CD1c-positive myeloid dendritic cell (primary cell): Measurements from ENCODE around the gene TAGLN.

Experiments used
- DNase-seq: peaks from one replicate; pipeline ENCODE4 v3.0.0-alpha.2; 2016; ENCODE audit errors: extremely low spot score

The TAGLN gene

DNA sequence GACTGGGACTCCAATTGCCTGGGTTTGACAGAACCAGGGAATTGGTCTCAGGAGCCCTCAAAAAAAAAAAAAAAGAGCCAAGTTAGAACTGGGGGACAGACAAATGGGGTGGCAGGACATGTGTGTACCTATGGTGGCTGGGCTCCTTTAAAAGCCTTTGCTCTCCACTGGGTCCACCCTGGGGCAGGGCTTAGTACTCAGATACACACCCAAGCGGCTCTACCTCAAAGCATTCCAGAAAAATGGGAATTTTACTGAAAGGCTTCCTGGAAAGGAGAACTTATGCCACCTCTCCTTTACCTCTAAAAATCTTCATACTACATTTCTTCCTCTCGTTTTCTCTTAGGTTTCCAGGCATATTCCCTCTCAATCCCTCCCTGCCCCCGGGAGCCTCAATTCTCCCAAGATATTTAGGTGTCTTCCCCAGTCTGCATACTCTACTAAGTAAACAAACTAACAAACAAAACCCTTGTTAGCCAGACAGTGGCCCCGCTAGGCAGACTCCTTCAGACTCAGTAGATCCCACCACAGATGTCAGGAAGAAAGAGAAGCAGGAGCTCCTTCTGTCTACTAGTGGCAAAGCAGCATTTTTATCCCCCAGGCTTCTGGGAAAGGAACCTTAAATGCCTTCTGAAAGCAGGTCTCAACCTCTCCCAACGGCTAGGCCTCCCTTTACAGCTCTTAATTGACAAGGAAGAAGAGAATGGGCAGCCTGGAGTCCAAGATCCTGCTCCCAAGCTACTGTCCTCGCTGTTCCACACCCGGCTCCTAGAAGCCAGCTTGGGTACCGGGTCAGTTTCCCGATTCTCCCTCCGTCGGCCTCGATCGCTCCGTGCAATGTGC is 32.0 kb downstream of the TAGLN start:
- no peak for DNase-seq

DNA sequence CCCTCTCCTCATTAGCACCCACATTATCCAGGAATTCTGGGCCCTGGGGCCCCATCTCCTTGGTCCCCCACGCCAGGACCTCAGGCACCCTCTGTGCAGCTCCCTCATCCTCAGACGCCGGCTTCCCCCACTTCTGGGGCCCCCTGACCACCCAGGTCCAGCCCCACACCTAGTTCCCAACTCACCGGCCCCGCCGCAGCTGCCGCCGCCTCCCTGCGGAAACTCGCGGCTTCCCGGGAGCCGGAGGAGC is 32.6 kb downstream of the TAGLN start, which contains the start of gene PCSK7:
Gene PCSK7 (minus strand): TSS at position 232 of the 250 bp plus-strand sequence. CDS start 2,229 bp downstream, outside the sequence.
- no peak for DNase-seq

DNA sequence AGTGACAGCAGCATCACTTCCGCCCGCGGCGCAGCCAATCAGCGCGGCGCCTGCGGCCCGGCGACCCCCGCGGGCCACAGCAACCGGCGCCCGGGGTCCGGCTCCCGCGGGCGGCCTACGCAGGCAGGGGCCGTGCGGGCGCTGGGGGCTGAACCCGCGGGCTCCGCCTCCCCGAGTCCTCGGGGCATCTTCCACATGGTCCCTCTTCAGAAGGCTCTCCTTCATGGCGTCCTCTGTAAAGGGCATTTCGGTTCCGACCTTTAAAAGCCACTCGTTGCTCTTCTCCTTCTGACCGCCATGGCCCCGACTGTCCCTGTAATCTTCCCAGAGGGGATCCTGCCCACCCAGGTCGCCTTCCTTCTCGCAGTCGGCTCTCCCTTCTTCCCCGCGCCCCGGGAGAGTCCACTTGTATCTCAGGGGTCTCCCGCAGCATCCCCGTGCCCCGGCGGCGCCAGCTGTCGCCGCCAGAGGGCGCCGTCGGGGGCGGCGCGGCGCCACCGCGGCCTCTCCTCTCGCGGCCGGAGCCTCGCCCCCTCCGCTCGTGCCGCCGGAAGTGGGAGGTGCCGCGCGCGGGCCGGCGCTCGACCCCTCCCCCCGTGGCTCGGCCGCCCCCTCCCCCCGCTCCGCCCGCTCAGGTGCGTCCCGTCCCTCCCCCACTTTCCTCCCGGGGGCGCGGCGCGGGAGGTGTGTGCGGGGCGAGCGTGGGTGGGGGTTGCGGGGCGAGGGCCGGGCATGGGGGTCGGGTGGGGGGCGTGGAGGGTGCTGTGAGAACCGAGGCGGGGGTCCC is 33.1 kb downstream of the TAGLN start, which contains the start of gene RNF214:
Gene RNF214 (plus strand): TSS at position 580 of the 787 bp plus-strand sequence. CDS start 1,602 bp downstream, outside the sequence.
- DNase-seq, result peak; percentile 90

DNA sequence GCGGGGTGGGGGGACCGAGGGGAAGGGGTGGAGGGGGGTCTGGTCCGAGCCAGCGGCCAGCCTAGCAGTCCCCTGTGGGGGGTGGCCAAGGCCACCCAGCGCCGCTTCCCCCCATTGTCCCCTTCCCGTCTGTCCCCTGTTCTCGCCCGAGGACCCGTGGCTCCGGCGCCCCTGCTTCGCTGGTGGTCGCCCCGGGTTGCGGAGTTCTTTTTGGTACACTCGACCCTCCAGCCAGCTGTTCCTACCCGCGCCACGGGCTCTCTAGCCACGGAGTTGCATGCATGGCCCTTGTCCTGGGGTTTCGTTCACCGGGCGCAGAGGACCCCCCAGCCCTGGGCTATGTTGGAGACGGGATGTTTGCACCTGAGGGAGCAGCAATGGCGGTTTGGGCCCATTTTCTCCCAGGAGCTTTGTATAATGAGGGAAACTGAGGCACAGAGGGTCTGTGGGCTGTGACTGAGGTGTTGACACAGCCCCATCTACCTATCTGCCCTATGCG is 33.8 kb downstream of the TAGLN start:
- DNase-seq, result no peak

DNA sequence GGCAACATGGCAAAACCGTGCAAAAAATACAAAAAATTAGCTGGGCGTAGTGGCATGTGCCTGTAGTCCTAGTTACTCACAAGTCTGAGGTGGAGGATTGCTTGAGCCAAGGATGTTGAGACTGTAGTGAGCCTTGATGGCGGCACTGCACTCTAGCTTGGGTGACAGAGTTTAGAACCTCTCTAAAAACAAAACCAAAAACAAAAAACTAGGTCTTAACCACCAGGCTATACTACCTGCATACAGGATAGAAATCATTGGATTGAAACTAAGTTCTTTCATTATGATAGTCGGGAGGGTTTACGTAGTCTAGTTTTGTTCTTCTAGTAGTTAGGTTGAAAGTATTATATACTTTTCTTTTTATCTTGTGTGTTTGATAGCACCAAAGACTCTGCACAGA is 39.1 kb downstream of the TAGLN start:
- DNase-seq, result no peak

DNA sequence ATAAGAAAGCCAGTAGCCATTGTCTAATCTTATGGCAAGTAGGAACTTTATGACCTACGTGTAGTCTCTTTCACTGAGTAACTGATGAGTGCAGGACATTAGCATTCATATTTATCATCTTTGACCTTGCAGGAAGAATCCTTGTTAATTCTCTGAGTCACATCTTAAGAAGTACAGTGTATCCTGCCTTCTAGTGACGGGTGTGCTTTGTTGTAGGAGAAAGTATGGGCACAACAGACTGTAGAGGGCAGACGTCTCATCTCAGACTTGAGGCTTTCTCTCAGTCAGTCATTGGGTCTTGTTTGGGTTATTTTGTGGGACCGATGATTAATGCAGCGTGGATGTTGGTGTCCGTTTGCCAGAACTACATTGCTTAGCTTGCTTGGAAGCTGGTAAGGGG is 40.1 kb downstream of the TAGLN start:
- DNase-seq, result no peak

DNA sequence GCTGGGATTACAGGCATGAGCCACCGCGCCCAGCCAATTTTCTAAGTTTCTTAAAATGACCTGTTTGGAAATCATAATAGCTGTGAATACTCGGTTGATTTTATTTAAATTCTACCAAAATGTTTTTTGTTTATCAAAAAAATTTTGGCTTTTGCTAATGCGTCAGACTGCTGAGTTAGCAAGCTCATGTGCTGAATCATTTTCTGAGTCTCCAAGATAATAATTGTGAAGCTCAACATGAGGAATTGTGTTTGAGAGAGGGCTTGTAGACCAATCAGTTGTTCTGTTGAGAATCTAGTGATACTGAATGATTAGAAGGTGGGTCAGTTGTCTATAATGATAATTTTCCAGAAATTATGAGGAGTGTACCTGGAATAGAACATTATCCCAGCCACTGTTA is 49.2 kb downstream of the TAGLN start:
- no peak for DNase-seq

DNA sequence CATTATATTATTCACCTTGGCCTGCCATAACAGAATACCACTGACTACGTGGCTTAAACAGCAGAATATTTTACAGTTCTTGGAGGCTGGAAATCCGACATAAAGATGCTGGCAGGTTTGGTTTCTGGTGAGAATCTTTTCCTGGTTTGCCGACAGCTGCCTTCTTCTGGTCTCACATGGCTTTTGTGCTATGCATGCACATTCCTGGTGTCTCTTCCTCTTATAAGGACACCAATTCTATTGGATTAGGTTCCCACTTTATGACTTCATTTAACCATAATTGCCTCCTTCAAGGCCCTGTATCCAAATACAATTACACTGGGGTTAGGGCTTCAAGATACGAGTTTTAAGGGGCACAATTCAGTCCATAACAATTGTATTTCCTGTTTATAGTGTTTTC is 50.4 kb downstream of the TAGLN start:
- DNase-seq, result no peak

DNA sequence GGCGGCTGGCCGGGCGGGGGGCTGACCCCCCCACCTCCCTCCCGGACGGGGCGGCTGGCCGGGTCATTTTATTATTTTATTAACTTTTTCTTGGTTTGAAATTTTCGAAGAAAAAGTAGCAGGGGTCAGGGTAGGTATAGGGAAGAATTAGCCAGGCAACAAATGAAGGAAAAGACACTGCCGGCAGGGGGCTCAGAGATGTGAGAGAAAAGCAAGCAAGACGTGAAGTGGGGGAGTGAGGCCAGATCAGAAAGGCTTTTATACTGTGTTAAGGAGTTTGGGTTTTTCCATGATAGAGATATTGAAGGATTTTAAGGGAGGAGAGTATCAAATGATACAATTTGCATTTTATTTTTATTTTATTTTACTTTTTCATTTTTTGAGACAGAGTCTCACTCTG is 52.3 kb downstream of the TAGLN start:
- DNase-seq, result no peak

DNA sequence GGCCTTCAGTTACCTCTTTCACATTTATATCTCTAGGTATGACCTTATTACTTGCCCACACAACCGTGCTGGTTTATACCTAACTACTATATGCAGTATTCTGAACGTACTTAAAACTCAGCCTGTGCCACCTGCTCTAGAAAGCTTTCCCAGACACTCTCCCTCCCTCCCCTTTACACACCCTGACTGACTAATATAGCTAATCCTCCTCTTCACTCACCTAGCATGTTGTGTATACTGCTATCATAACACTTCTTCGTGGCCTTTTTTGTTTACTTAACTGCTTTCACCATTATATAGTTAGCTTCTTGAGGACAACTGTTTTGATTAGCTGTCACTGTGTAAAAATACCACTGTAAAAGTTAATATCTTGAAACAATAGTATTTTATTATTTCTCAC is 56.8 kb downstream of the TAGLN start:
- DNase-seq, result no peak

DNA sequence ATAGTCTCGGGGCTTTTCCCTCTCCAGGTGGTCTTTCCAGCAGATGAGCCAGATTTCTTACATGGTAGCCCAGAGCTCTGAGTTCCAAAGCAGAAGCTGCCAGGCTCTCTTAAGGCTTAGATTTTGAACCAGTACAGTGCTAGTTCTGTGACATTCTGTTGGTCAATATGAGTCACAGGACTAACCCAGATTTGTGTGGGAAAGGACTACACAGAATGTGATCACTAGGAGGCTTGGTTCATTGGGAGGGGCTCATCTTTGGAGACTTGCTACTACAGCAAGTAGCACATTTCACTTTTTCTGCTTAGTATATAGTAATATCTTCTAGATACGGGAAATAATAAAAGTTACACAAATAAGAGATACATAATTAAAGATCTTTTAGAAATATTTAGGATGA is 57.4 kb downstream of the TAGLN start:
- DNase-seq, result no peak
